ENCODE measurements around the gene RNF43.

DNA sequence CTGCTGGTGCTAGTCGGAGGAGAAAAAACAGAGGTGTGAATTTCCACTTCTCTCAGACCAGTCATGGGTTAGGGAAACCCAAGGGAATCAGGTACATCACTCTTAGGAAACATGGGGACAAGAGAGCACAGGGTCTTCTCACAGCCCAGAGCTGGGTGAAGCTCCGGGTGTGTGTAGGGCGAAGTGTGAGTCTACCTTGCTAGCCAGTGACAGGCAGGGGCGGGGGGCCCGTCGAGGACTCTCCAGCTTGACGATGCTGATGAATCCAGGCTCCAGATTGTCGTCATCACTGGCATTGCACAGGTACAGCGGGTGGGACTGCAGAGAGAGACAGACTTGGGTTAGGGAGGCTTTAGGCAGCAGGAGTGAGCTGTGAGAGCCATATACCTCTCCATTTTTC is 46.6 kb downstream of the RNF43 start:
- TF ChIP-seq, protein P1, sequence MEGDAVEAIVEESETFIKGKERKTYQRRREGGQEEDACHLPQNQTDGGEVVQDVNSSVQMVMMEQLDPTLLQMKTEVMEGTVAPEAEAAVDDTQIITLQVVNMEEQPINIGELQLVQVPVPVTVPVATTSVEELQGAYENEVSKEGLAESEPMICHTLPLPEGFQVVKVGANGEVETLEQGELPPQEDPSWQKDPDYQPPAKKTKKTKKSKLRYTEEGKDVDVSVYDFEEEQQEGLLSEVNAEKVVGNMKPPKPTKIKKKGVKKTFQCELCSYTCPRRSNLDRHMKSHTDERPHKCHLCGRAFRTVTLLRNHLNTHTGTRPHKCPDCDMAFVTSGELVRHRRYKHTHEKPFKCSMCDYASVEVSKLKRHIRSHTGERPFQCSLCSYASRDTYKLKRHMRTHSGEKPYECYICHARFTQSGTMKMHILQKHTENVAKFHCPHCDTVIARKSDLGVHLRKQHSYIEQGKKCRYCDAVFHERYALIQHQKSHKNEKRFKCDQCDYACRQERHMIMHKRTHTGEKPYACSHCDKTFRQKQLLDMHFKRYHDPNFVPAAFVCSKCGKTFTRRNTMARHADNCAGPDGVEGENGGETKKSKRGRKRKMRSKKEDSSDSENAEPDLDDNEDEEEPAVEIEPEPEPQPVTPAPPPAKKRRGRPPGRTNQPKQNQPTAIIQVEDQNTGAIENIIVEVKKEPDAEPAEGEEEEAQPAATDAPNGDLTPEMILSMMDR (IDR thresholded peaks at IDR 0.05), result no peak
- no peak for TF ChIP-seq POLR2A (IDR thresholded peaks at IDR 0.05)
- no peak for TF ChIP-seq EP300 (IDR thresholded peaks at IDR 0.05)
- TF ChIP-seq POLR2AphosphoS5 (IDR thresholded peaks at IDR 0.05), result no peak
